Measurements from ENCODE around the gene PRPS1L1. TPM values are rescaled to one million over a fixed set of nuclear protein-coding genes. Genes with fewer than 3 reads are reported as not detected.

The PRPS1L1 gene
- total and polyA plus RNA-seq, 2 of the 8 experiments (the other 6 are each of a cell fraction or from before 2014, with no cell fraction given) = not detected

- no peaks in the 10 kb centered on the region for H3K23me2 ChIP-seq (ENCODE audit: low read depth, low read length)
- H4K5ac ChIP-seq (ENCODE audit: insufficient read length, low read depth, low read length) = no peak overlapping the region
- H3K36me3 ChIP-seq (ENCODE audit: control insufficient read depth in 2 of 4, insufficient read depth in 4 of 4, low read length in 3 of 4) = no peaks in the 10 kb centered on the region
- H3K18ac ChIP-seq (ENCODE audit: extremely low read depth, low read length) = no peak overlapping the region
- no peak overlapping the region for H2BK15ac ChIP-seq (ENCODE audit: low read length)
- no peak overlapping the region for H2BK5ac ChIP-seq (ENCODE audit: low read depth, low read length)
- FAIRE-seq (no peak), DNase-seq (ENCODE audit: low read depth in 1 of 2, low spot score in 2 of 2) (no peak)
- no peak overlapping the region for H4K8ac ChIP-seq (ENCODE audit: extremely low read depth, insufficient read depth, low read length)
- H3K4ac ChIP-seq (replicated peaks; ENCODE audit: insufficient read length, low read depth, low read length) = no peak overlapping the region
- no peaks in the 10 kb centered on the region for H3K4me1 ChIP-seq (replicated peaks in 1 of 4; ENCODE audit: control insufficient read depth in 3 of 4, insufficient read depth in 4 of 4, low read length in 3 of 4)
- H2AFZ ChIP-seq (ENCODE audit: low read length) = no peak overlapping the region
- no peaks in the 10 kb centered on the region for H3K9me3 ChIP-seq (ENCODE audit: insufficient read depth in 2 of 2, low read depth in 1 of 2, low read length in 1 of 2)
- no peak overlapping the region for H3K56ac ChIP-seq (replicated peaks; ENCODE audit: insufficient read length, low read depth, low read length)
- no peak overlapping the region for H4K91ac ChIP-seq (replicated peaks; ENCODE audit: insufficient read length, low read length)
- no peak overlapping the region for H2BK20ac ChIP-seq (ENCODE audit: low read length)
- H3K23ac ChIP-seq (ENCODE audit: insufficient read length) = no peak overlapping the region
- WGBS, 2 experiments (ENCODE audit: extremely low coverage in 1 of 2, insufficient coverage in 1 of 2, insufficient read length in 1 of 2, insufficient replicate concordance in 2 of 2, low coverage in 1 of 2, low lambda C conversion rate in 2 of 2, missing lambda C conversion rate in 1 of 2) = 78% methylated on average over 3 of the region's 3 CpGs; no CpG with 5 or more reads in 1 of the 2 experiments
- no peaks in the 10 kb centered on the region for H3K79me2 ChIP-seq (ENCODE audit: control insufficient read depth in 1 of 2, insufficient read depth in 2 of 2, low read length in 2 of 2)
- H3K14ac ChIP-seq (ENCODE audit: insufficient read length) = no peak overlapping the region
- H4K20me1 ChIP-seq (replicated peaks in 1 of 2; ENCODE audit: control insufficient read depth in 1 of 2, insufficient read depth in 2 of 2, low read length in 2 of 2) = no peaks in the 10 kb centered on the region
- POLR2A ChIA-PET (ENCODE audit: partially characterized antibody) = no interaction called here
- H3K27ac ChIP-seq (ENCODE audit: low read depth, low read length) = no peak overlapping the region
- CTCF ChIA-PET (ENCODE audit: partially characterized antibody) = no interaction called here
- no peak overlapping the region for H2BK120ac ChIP-seq (replicated peaks; ENCODE audit: low read depth, low read length)
- H3K4me3 ChIP-seq (ENCODE audit: extremely low read depth in 1 of 4, insufficient read depth in 2 of 4, low read depth in 3 of 4, low read length in 4 of 4) = no peak overlapping the region
- no peaks in the 10 kb centered on the region for H3K27me3 ChIP-seq (replicated peaks in 1 of 4; ENCODE audit: control insufficient read depth in 3 of 4, extremely low read depth in 1 of 4, insufficient read depth in 3 of 4, low read length in 3 of 4)
- no peak overlapping the region for H2AK5ac ChIP-seq (ENCODE audit: low read depth, low read length)
- no peaks in the 10 kb centered on the region for H3K79me1 ChIP-seq (ENCODE audit: low read depth, low read length)
- H3K9ac ChIP-seq (replicated peaks in 1 of 4; ENCODE audit: extremely low read depth in 1 of 4, low read depth in 3 of 4, low read length in 3 of 4) = no peak overlapping the region
- no peak overlapping the region; the same call in 1 of the 2 replicates for H2BK12ac ChIP-seq (ENCODE audit: low read depth, low read length)
- H3K4me2 ChIP-seq (ENCODE audit: insufficient read depth in 1 of 2, low read depth in 2 of 2, low read length in 2 of 2) = no peak overlapping the region
- TF ChIP-seq POU5F1 (IDR thresholded peaks at IDR 0.05; ENCODE audit: low read depth, low read length) (no peak), TEAD4 (IDR thresholded peaks at IDR 0.05; ENCODE audit: low read depth, low read length) (no peak)
Observed at GRCh38 chr7:18004372-18004771, 23.3 kb downstream of the PRPS1L1 start.
